ENCODE measurements around the gene PAF1.

PAF1 gene

DNA sequence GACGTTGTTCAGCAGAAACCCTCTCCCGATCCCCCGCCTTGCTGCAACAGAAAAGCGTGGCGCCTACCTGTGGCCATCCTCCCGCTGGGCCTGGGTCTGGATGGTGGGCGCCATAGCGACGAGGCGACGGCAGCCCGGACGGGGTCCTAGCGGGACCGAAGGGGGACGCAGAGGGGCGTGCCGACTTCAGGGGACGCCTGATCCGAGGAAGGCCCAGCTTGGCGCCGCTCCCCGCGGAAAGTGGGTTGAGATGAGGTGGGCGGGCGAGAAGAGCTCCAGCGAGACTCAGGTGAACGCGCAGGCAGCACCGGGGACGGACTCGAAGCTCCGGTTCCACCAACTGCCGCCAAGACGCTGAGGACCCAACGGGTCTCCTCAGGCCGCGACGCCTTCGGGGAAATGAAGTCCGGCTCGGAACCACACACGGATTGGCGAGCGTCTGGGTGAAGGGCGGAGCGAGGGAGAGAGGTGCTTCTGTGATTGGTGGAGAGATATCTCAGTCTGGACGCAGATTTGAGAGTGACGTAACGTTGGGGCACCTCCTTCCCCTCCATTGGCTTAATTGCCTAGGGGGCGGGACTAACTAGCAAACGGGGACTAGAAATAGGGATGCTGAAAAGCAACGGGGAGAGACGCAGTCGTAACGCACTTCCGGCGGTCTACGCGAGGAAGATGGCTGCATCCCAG is at the start of gene PAF1, which contains the start of gene MED29:
PAF1 (minus strand) TSS at position 356 of the 687 bp plus-strand sequence; CDS start at position 114, 242 bp downstream.
MED29 (plus strand) TSS at position 628 of the 687 bp plus-strand sequence; CDS start at position 673, 45 bp downstream.
- DNase-seq (ENCODE audit: low spot score): peak; percentile 100

DNA sequence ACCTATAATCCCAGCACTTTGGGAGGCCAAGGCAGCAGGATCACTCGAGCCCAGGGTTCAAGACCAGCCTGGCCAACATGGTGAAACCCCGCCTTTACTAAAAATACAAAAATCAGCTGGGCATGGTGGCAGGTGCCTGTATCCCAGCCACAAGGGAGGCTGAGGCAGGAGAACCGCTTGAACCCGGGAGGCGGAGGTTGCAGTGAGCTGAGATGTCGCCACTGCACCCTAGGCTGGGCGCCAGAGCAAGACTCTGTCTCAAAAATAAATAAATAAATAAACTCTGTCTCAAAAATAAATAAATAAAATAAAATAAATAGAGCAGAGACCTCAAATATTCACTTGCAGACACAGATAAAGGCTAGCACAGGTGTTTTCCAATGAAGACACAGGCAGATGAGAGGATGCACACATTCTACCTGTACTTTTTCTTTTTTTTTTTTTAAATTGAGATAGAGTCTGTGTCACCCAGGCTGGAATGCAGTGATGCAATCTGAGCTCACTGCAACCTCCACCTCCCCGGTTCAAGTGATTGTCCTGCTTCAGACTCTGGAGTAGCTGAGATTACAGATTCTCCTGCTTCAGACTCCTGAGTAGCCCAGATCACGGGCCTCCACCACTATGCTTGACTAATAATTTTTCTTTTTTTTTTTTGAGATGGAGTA is 47.5 kb upstream of the PAF1 start:
- DNase-seq (ENCODE audit: low spot score): no peak

- no peak for DNase-seq (ENCODE audit: low spot score)
These were observed 45.4 kb upstream of the PAF1 start for GRCh38 chr19:39436350-39436716.

- DNase-seq (ENCODE audit: low spot score): peak; percentile 98
These were observed 44.8 kb upstream of the PAF1 start, which contains the start of gene RPS16 for GRCh38 chr19:39435499-39436349. Gene RPS16, minus strand, starts transcription at chr19:39435949. Its CDS starts 54 bp downstream, at chr19:39435895.

DNA sequence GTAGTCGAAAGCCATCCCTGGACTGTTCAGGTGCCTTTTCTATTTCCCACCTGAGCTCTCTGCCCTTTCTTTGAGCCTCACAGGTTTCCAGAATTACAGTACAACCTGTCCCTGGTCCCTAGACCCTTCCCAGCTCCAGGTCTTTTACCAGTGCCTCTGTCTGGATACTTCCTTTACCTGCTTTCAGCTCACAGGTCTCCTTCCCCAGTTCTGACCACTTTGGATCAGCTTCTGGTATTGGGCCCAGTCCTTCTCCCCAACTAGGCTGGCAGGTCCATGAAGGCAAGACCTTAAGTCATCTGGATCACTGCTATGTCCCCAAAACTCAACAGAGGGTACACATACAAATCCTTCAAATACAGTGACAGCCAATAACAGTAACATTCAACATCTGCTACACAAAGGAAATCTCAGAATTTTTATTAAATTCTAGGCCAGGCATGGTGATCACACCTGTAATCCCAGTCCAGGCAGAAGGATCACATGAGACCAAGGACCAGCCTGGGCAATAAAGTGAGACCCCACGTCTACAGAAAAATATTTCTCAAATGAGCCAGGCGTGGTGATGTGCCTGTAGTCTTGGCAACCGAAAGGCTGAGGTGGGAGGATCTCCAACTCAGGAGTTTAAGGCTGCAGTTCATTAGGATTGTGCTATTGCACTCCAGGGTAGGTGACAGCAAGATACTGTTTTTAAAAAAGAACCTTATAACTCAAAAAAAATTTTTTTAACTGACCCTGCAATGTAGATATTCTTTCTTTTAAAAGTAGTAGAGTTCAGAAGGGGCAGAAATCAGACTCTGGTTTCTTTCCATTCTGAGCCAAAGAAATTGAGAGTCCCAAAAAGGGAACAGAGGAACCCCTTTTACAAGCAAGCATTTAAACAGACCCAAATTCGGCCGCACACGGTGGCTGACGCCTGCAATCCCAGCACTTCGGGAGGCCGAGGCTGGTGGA is 43.5 kb upstream of the PAF1 start:
- DNase-seq (ENCODE audit: low spot score): no peak

DNA sequence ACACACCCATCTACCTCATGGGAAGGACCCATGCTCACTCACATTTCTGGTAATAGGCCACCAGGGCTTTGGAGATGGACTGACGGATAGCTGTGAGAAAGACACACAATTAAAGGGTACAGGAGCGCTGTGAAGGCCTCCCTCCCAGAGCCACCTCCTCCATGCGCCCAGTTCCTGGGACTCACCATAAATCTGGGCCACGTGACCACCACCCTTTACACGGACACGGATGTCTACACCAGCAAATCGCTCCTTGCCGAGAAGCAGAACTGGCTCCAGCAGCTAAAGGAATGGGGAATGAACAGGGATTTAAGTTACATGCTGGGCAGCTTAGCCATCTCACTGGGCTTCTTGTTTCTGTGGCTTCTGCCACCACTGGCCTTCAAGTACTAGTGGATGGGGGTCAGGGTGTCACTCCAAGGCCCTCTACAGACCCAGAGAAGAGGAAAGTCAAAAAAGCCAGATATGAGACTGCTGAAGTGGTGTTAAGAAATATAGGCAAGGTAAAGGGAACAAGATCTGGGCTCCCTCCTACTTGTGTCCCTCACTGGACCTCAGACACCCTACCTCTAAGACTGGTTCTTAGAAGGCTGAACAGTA is 42.7 kb upstream of the PAF1 start:
- DNase-seq (ENCODE audit: low spot score): no peak

GRCh38 chr19:39432677-39433025 is 41.7 kb upstream of the PAF1 start:
- DNase-seq (ENCODE audit: low spot score): no peak

DNA sequence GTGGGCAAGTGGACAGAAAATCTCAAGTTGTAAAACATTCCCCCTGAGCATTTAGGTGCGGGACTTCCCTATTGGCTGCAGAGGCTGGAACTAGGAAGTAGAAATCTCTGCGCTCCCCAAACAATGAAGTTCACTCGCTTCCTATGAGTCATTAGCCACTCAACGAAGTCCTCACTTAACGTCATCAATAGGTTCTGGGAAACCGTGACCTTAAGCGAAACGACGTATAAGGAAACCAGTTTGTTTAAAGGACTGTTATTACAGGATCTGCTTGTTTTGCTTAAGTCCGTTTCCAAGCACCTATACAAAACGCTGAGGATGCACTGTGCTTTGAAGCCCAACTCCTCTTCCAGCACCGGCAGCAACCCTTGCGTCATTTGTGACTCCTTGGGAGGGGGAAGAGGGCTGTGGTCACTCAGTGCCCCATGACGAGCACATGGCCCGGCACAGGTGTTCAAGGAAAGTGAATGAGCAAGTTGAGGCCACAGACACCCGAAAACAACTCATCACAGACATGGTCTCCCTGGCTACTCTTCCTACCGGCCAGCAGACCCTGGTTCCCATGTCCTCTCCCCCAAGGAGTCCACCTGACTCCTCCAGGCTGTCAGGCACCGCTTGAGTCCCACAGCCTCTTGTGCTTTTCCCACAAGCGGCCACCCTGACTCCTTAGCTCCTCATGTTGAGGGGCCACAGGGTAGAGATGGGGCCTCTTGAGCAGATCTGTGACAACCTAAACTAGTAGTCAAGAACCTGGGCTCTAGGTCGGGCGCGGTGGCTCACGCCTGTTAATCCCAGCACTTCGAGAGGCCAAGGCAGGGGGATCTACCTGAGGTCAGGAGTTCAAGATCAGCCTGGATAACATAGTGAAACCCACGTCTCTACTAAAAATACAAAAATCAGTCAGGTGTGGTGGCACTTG is 40.0 kb upstream of the PAF1 start:
- DNase-seq (ENCODE audit: low spot score): peak; percentile 89

DNA sequence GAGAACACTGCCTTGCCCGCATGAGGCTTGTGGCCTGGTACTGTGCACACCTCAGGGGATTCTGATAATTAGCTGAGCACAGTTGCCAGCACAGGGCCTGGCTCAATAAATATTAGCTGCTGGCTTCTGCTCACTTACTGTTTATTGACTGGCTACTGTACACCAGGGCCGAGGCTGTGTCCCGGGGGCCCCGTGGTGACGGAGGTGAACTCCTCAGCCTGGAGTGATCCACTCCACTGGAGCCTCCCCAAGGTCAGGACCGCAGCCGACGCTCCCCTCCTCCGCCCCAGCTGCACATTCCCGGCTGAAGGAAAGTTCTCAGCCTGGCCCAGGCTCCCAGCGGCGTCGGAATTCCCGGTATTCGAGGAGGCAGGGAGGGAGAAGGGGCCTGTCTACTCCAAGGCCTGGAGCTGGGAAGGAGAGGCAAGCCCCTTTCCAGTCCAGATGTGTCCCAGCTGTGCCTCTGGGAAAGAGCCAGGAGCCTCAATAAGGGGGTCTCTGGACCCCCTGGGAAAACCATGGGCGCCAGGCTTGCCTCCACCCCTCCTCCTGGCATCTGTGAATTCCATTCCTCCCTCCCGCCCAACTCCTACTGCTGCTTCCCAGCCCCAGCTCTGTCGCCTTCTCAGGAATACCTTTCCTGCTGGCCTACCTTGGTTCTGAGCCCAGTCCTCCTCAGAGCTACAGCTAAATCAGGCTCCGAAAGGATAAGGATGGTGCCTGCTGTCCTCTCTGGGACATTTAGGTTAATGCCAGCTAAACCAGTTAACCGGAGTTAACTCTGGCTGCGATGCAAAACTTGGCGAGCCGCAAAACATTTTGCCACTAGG is 37.6 kb upstream of the PAF1 start:
- peak; percentile 74 for DNase-seq (ENCODE audit: low spot score)

DNA sequence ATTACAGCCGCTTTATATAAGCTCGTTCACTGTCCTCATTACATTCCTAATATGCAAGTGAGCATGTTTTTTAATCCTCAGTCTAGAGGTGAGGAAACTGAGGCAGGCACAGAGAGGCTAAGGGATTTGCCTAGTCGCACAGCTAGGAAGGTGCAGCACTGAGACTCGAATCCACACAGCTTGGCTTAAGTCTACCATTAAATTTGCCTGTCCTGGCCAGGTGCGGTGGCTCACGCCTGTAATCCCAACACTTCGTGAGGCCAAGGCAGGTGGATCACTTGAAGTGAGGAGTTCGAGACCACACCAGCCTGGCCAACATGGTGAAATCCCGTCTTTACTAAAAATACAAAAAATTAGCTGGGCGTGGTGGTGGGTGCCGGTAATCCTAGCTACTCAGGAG is 36.8 kb upstream of the PAF1 start:
- no peak for DNase-seq (ENCODE audit: low spot score)

GRCh38 chr19:39426170-39426569 is 35.3 kb upstream of the PAF1 start:
- no peak for DNase-seq (ENCODE audit: low spot score)

- DNase-seq (ENCODE audit: low spot score): no peak
These were observed 34.8 kb upstream of the PAF1 start for GRCh38 chr19:39425744-39426143.

DNA sequence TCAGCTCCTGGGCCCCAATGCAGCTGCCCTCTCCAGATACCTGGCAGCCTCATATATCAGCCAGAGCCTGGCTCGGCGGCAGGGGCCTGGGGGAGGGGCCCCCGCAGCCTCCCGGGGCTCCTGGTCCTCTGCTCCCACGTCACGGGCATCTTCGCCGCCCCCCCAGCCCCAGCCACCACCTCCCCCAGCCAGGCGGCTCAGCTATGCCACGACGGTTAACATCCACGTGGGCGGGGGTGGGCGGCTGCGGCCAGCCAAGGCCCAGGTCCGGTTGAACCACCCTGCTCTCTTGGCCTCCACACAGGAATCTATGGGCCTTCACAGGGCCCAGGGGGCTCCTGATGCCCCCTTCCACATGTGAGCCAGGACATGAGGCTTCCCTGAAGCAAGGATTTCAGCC is 34.0 kb upstream of the PAF1 start:
- no peak for DNase-seq (ENCODE audit: low spot score)

GRCh38 chr19:39423258-39424086 is 32.6 kb upstream of the PAF1 start:
- no peak for DNase-seq (ENCODE audit: low spot score)

DNA sequence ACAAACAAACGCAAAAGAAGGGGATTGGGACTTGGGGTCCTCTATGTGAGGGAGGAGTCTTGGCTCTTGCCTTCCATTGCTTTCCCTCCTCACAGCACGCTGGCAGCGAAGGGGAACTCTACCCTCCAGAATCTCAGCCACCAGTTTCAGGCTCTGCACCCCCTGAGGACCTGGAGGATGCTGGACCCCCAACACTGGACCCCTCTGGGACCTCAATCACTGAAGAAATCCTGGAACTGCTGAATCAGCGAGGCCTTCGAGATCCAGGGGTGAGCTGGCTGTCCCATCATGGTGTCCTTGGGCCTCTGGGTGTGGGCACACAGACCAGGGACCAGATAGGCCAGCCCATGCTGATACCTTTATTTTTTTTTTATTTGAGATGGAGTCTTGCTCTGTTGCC is 31.1 kb upstream of the PAF1 start:
- DNase-seq (ENCODE audit: low spot score): no peak

- no peak for DNase-seq (ENCODE audit: low spot score)
These were observed 29.9 kb upstream of the PAF1 start for GRCh38 chr19:39420769-39421168.

GRCh38 chr19:39419003-39419402 is 28.1 kb upstream of the PAF1 start:
- DNase-seq (ENCODE audit: low spot score): no peak

GRCh38 chr19:39417463-39418181 is 26.7 kb upstream of the PAF1 start:
- DNase-seq (ENCODE audit: low spot score): no peak

Data from cerebellar cortex (tissue), 1 donor.